ENCODE measurements around the gene KMT2D. TPM values are rescaled to one million over a fixed set of nuclear protein-coding genes. Genes with fewer than 3 reads are reported as not detected.
A peak's percentile ranks its signal among the peaks of the same experiment; 100 is the strongest.

The KMT2D gene
- polyA plus RNA-seq, 1 of the 3 experiments (the other 2 are of a cell fraction): 30.5 TPM

- no peaks in the 10 kb centered on the region for H3K9me2 ChIP-seq
- DNase-seq: no peak
- peaks cover 8 to 14% of the 10 kb centered on the region in 2 experiments for H3K4me1 ChIP-seq (ENCODE audit: control insufficient read depth in 1 of 2, insufficient read depth in 2 of 2, low read depth in 1 of 2, low read length in 1 of 2)
- H3K9ac ChIP-seq: no peak overlapping the region
- TF ChIP-seq FOXJ3 (CRISPR knock-in tag; IDR thresholded peaks at IDR 0.05): no peak
- no peak for TF ChIP-seq USF1 (IDR thresholded peaks at IDR 0.05; ENCODE audit: borderline replicate concordance, low read depth)
- TF ChIP-seq NRF1 (IDR thresholded peaks at IDR 0.05; ENCODE audit: low read depth, low read length): no peak
- TF ChIP-seq JUND (IDR thresholded peaks at IDR 0.05): no peak
- TF ChIP-seq RCOR1 (IDR thresholded peaks at IDR 0.05; ENCODE audit: low read length): no peak
- TF ChIP-seq GATA2 (CRISPR knock-in tag; IDR thresholded peaks at IDR 0.05): no peak
- TF ChIP-seq GABPA (IDR thresholded peaks at IDR 0.05; ENCODE audit: low read depth): no peak
- TF ChIP-seq POLR2AphosphoS5 (IDR thresholded peaks at IDR 0.05; ENCODE audit: low read depth, low read length): no peak
- TF ChIP-seq EZH2phosphoT487 (IDR thresholded peaks at IDR 0.05; ENCODE audit: borderline replicate concordance, low read depth): no peak
- no peak for TF ChIP-seq FOSL2 (IDR thresholded peaks at IDR 0.05; ENCODE audit: borderline replicate concordance, low read depth)
- TF ChIP-seq TEAD4 (IDR thresholded peaks at IDR 0.05; ENCODE audit: borderline replicate concordance, insufficient read depth): no peak
- TF ChIP-seq TCF12 (IDR thresholded peaks at IDR 0.05): no peak
- TF ChIP-seq MXI1 (IDR thresholded peaks at IDR 0.05; ENCODE audit: low read depth, low read length): no peak
- TF ChIP-seq TAF1 (IDR thresholded peaks at IDR 0.05; ENCODE audit: borderline replicate concordance, low read depth, low read length): no peak
- ChIA-PET POLR2A (no interaction called here), CTCF (interaction anchor here (3.7 kb wide), 1 partner anchor 13 kb away, joined by 15 read pairs; no protein-coding TSS in a partner anchor)
- no peak overlapping the region for H2AFZ ChIP-seq (ENCODE audit: low read depth)
- H3F3A ChIP-seq (replicated peaks; ENCODE audit: insufficient read depth): peaks cover 6% of the 10 kb centered on the region
- H3K4me2 ChIP-seq: no peak overlapping the region
- peaks cover 43% of the 10 kb centered on the region for H3K79me2 ChIP-seq (ENCODE audit: insufficient read depth)
- H3K9me3 ChIP-seq: no peaks in the 10 kb centered on the region
- peaks cover 56% of the 10 kb centered on the region for H4K20me1 ChIP-seq (ENCODE audit: insufficient read depth)
- H3K36me3 ChIP-seq (replicated peaks in 1 of 2; ENCODE audit: control insufficient read depth in 1 of 2, insufficient read depth in 2 of 2, low read length in 1 of 2): peaks cover 50 to 78% of the 10 kb centered on the region in 2 experiments
- no peaks in the 10 kb centered on the region for H3K27me3 ChIP-seq (ENCODE audit: insufficient read depth)
- no peak overlapping the region for H3K4me3 ChIP-seq (ENCODE audit: low read depth in 2 of 2, low read length in 1 of 2)
- 98% methylated on average over 18 of the region's 18 CpGs for WGBS (ENCODE audit: low lambda C conversion rate)
- no peak overlapping the region for H3K27ac ChIP-seq (ENCODE audit: low read depth in 2 of 2, low read length in 1 of 2)
These were observed 9.2 kb downstream of the KMT2D start for GRCh38 chr12:49051373-49051764.

- DNase-seq: no peak
- no peak overlapping the region for H3K4me3 ChIP-seq (ENCODE audit: low read depth in 2 of 2, low read length in 1 of 2)
- POLR2A ChIA-PET: no interaction called here
- H4K20me1 ChIP-seq (ENCODE audit: insufficient read depth): peaks cover 50% of the 10 kb centered on the region
- no peaks in the 10 kb centered on the region for H3K9me2 ChIP-seq
- H3K9me3 ChIP-seq: no peaks in the 10 kb centered on the region
- H3K36me3 ChIP-seq (replicated peaks in 1 of 2; ENCODE audit: control insufficient read depth in 1 of 2, insufficient read depth in 2 of 2, low read length in 1 of 2): peaks cover 56 to 84% of the 10 kb centered on the region in 2 experiments
- 94% methylated on average over 10 of the region's 13 CpGs for WGBS (ENCODE audit: low lambda C conversion rate)
- H3K27me3 ChIP-seq (ENCODE audit: insufficient read depth): no peaks in the 10 kb centered on the region
- no peak for TF ChIP-seq GABPA (IDR thresholded peaks at IDR 0.05; ENCODE audit: low read depth)
- no peak for TF ChIP-seq NRF1 (IDR thresholded peaks at IDR 0.05; ENCODE audit: low read depth, low read length)
- no peak for TF ChIP-seq REST (IDR thresholded peaks at IDR 0.05; ENCODE audit: low read depth, low read length)
- TF ChIP-seq GATA2 (CRISPR knock-in tag; IDR thresholded peaks at IDR 0.05): no peak
- TF ChIP-seq RXRA (IDR thresholded peaks at IDR 0.05; ENCODE audit: borderline replicate concordance, low read depth): no peak
- no peak for TF ChIP-seq RFX5 (IDR thresholded peaks at IDR 0.05; ENCODE audit: low read length)
- TF ChIP-seq USF1 (IDR thresholded peaks at IDR 0.05; ENCODE audit: borderline replicate concordance, low read depth): no peak
- no peak for TF ChIP-seq SMC3 (IDR thresholded peaks at IDR 0.05; ENCODE audit: low read depth, low read length)
- TF ChIP-seq YY1 (IDR thresholded peaks at IDR 0.05; ENCODE audit: low read depth): no peak
- TF ChIP-seq JUND (IDR thresholded peaks at IDR 0.05): no peak
- TF ChIP-seq USF2 (IDR thresholded peaks at IDR 0.05; ENCODE audit: borderline replicate concordance, low read depth, low read length): no peak
- TF ChIP-seq MEF2A (IDR thresholded peaks at IDR 0.05; ENCODE audit: borderline replicate concordance, low read depth): no peak
- no peak overlapping the region for H2AFZ ChIP-seq (ENCODE audit: low read depth)
- no peak overlapping the region; a peak in 1 of 4 replicates for H3K27ac ChIP-seq (ENCODE audit: low read depth in 2 of 2, low read length in 1 of 2)
- peaks cover 37% of the 10 kb centered on the region for H3K79me2 ChIP-seq (ENCODE audit: insufficient read depth)
- peaks cover 4 to 10% of the 10 kb centered on the region in 2 experiments; a peak in 3 of 4 replicates for H3K4me1 ChIP-seq (ENCODE audit: control insufficient read depth in 1 of 2, insufficient read depth in 2 of 2, low read depth in 1 of 2, low read length in 1 of 2)
- CTCF ChIA-PET: interaction anchor here (1.4 to 3.7 kb wide), 2 partner anchors 13 to 291 kb away, joined by 4 to 15 read pairs; no protein-coding TSS in a partner anchor
- H3K4me2 ChIP-seq: peak overlapping the region; percentile 42; the same call in 1 of the 2 replicates
- H3F3A ChIP-seq (replicated peaks; ENCODE audit: insufficient read depth): peaks cover 4% of the 10 kb centered on the region
- H3K9ac ChIP-seq: no peak overlapping the region
These were observed 9.9 kb downstream of the KMT2D start for GRCh38 chr12:49050507-49051372.

All from SK-N-SH (cell line).